Fibroblast of mammary gland (primary cell): ENCODE results near the gene NPTN.

Source experiments
- DNase-seq: peaks from one replicate; pipeline ENCODE4 v3.0.0-alpha.2; 2010; ENCODE audit warnings: low read depth
- H3K4me3 ChIP-seq: 2 replicates; pipeline ENCODE4 v1.5.1; 2011; ENCODE audit warnings: low read depth, mild to moderate bottlenecking, low read length, moderate library complexity; ENCODE audit not compliant: control insufficient read depth
- CTCF ChIP-seq: conservative IDR thresholded peaks from 2 replicates; pipeline ENCODE4 v1.5.1; 2011; ENCODE audit warnings: low read depth, low read length, inconsistent platforms; ENCODE audit not compliant: control insufficient read depth, insufficient read depth

NPTN gene

GRCh38 chr15:73596174-73596573 is 37.0 kb downstream of the NPTN start:
- H3K4me3 ChIP-seq = no peak overlapping the region
- no peak for DNase-seq
- TF ChIP-seq CTCF = no peak

GRCh38 chr15:73594109-73594508 is 39.1 kb downstream of the NPTN start:
- H3K4me3 ChIP-seq = no peak overlapping the region
- no peak for DNase-seq
- TF ChIP-seq CTCF = no peak

GRCh38 chr15:73593304-73594074 is 39.7 kb downstream of the NPTN start:
- TF ChIP-seq CTCF = no peak
- no peak for DNase-seq

GRCh38 chr15:73590263-73590662 is 42.9 kb downstream of the NPTN start:
- no peak for DNase-seq
- no peak for TF ChIP-seq CTCF
- no peak overlapping the region for H3K4me3 ChIP-seq

More at GRCh38 chr15:73593304-73594074, 39.7 kb downstream of the NPTN start:
- no peak overlapping the region for H3K4me3 ChIP-seq

GRCh38 chr15:73589766-73590165 is 43.4 kb downstream of the NPTN start:
- H3K4me3 ChIP-seq = no peak overlapping the region

GRCh38 chr15:73585871-73586654 is 47.1 kb downstream of the NPTN start:
- DNase-seq = no peak
- no peak for TF ChIP-seq CTCF
- no peak overlapping the region for H3K4me3 ChIP-seq

More at GRCh38 chr15:73589766-73590165, 43.4 kb downstream of the NPTN start:
- TF ChIP-seq CTCF = no peak
- no peak for DNase-seq
